Measurements from ENCODE around the gene SIPA1. TPM values are rescaled to one million over a fixed set of nuclear protein-coding genes. Genes with fewer than 3 reads are reported as not detected.

SIPA1 gene
- total and polyA plus RNA-seq, 8 donors = 11.2 to 52.2 (median 22.1) TPM

DNA sequence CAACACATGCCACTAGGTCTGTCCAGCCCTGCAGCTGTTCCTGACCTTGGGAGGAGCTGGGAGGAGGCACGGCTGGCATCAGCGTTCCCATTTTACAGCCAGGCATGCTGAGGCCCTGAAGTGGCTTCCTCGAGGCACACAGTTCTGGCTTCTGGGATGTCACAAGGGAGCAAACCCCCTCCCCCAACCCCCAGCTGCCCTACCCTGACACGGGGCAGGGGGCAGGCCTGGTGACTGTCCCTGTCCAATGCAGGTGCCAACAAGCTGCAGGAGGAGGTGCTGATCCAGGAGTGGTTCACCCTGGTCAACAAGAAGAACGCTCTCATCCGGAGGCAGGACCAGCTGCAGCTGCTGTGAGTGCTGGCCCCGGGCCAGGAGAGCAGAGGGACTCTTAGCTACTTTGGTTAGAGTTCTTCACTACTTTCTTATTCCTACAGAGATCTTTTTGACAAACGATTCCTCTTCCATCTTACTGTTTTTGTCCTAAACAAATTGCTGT lies 47.6 kb upstream of the SIPA1 start:
- no peaks in the 10 kb centered on the region for H3K36me3 ChIP-seq
- ATAC-seq (no peak), FAIRE-seq (no peak), DNase-seq (peak in 2 of 6 donors; percentile 41 to 62)
- intact Hi-C loops (cut with DNase I) = no loop called here
- no peaks in the 10 kb centered on the region for H3K4me1 ChIP-seq
- H3K4me3 ChIP-seq = no peak overlapping the region
- TF ChIP-seq, protein P1, sequence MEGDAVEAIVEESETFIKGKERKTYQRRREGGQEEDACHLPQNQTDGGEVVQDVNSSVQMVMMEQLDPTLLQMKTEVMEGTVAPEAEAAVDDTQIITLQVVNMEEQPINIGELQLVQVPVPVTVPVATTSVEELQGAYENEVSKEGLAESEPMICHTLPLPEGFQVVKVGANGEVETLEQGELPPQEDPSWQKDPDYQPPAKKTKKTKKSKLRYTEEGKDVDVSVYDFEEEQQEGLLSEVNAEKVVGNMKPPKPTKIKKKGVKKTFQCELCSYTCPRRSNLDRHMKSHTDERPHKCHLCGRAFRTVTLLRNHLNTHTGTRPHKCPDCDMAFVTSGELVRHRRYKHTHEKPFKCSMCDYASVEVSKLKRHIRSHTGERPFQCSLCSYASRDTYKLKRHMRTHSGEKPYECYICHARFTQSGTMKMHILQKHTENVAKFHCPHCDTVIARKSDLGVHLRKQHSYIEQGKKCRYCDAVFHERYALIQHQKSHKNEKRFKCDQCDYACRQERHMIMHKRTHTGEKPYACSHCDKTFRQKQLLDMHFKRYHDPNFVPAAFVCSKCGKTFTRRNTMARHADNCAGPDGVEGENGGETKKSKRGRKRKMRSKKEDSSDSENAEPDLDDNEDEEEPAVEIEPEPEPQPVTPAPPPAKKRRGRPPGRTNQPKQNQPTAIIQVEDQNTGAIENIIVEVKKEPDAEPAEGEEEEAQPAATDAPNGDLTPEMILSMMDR (IDR thresholded peaks at IDR 0.05) = no peak
- no peaks in the 10 kb centered on the region for H3K9me3 ChIP-seq
- no peaks in the 10 kb centered on the region for H3K27me3 ChIP-seq
- WGBS, 2 donors = 45 to 57% methylated on average over 8 of the region's 8 CpGs
- H3K27ac ChIP-seq = no peak overlapping the region

DNA sequence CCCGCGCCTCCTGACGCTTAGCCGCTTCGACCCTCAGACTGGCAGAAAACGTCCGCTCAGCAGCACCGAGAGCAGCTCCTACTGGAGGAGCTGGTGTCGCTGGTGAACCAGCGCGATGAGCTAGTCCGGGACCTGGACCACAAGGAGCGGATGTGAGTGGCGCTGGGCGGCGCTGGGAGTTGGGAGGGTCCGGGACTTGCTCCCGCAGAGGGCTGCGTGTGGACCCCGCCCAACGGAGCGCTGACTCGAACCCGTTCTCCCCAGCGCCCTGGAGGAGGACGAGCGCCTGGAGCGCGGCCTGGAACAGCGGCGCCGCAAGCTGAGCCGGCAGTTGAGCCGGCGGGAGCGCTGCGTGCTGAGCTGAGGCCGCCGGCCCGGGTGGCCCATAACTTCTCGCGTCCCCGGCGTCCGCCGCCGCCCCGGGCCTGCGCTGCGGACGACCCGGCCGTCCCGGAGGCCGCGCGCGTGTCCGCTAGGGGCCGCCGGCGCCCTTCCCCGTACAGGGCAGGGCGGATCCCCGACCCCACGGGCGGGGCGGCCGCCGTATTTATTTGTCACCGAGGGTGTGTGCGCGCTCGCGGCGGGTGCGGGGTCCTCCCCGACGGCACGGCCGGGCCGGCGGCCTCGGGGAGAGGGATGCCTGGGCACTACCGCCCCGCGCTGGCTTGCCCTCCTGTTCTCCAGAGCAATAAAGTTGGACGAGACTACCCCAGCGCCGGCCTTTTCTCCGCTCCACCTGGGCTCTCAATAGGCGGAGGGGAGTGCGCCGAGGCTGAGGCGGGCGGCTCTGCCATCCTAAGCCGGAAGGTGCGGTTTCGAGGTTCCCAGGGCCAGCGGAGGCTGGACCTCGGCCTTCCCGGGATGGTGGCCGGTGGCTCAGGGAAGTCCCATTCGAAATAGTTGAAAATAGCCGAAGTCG lies 45.7 kb upstream of the SIPA1 start:
- intact Hi-C loops (cut with DNase I) = no loop called here
- no peaks in the 10 kb centered on the region for H3K9me3 ChIP-seq
- no peaks in the 10 kb centered on the region for H3K36me3 ChIP-seq
- peak overlapping the region in 1 of 4 donors; percentile 33 for H3K27ac ChIP-seq
- H3K27me3 ChIP-seq = no peaks in the 10 kb centered on the region
- peak; percentile 36 to 76 (median 72) for ATAC-seq
- WGBS, 2 donors = 18 to 20% methylated on average over 84 to 106 of the region's 106 CpGs
- TF ChIP-seq, protein P1 (IDR thresholded peaks at IDR 0.05) = peak in 2 of 4 donors; percentile 8 to 17
- DNase-seq = peak in 4 of 6 donors; percentile 44 to 81 (median 70)
- no peak for FAIRE-seq
- H3K4me3 ChIP-seq = peak overlapping the region in 2 of 4 donors; percentile 31 to 36
- no peaks in the 10 kb centered on the region for H3K4me1 ChIP-seq

GRCh38 chr11:65592858-65593517 lies 44.9 kb upstream of the SIPA1 start:
- Histone ChIP-seq H3K9me3 (no peaks in the 10 kb centered on the region), H3K36me3 (peaks cover 0 to 5% (median under 1%) of the 10 kb centered on the region in 3 donors), H3K27ac (no peak overlapping the region), H3K4me1 (no peaks in the 10 kb centered on the region), H3K27me3 (no peaks in the 10 kb centered on the region), H3K4me3 (peak overlapping the region in 1 of 4 donors; percentile 31)
- intact Hi-C loops (cut with DNase I) = no loop called here
- 73 to 77% methylated on average over 22 of the region's 22 CpGs for WGBS, 2 donors
- ATAC-seq (no peak), DNase-seq (peak in 3 of 6 donors; percentile 19 to 68 (median 33)), FAIRE-seq (no peak)
- TF ChIP-seq, protein P1 (IDR thresholded peaks at IDR 0.05) = no peak

GRCh38 chr11:65593518-65594414 lies 44.1 kb upstream of the SIPA1 start:
- ATAC-seq (peak in 3 of 4 donors; percentile 28 to 48 (median 33)), FAIRE-seq (no peak), DNase-seq (peak in 2 of 6 donors; percentile 34 to 75)
- H3K27ac ChIP-seq = no peak overlapping the region
- peaks cover 0 to 13% (median 5%) of the 10 kb centered on the region in 3 donors for H3K36me3 ChIP-seq
- H3K4me3 ChIP-seq = no peak overlapping the region
- H3K4me1 ChIP-seq = no peaks in the 10 kb centered on the region
- 78 to 83% methylated on average over 26 of the region's 26 CpGs for WGBS, 2 donors
- intact Hi-C loops (cut with DNase I) = no loop called here
- TF ChIP-seq, protein P1 (IDR thresholded peaks at IDR 0.05) = peak in 2 of 4 donors; percentile 12 to 37
- H3K27me3 ChIP-seq = no peaks in the 10 kb centered on the region
- no peaks in the 10 kb centered on the region for H3K9me3 ChIP-seq
